ENCODE data around the gene CHST11. TPM values are rescaled to one million over a fixed set of nuclear protein-coding genes. Genes with fewer than 3 reads are reported as not detected.
A peak's percentile ranks its signal among the peaks of the same experiment; 100 is the strongest.

CHST11 gene
- total and polyA plus RNA-seq, 3 donors from 2014 or later = 5.1 to 36.9 (median 23.9) TPM

- Histone ChIP-seq H3K27ac (peak overlapping the region in 1 of 2 donors; percentile 15), H3K36me3 (ENCODE audit: low read depth, missing control alignments) (no peaks in the 10 kb centered on the region), H3K27me3 (no peaks in the 10 kb centered on the region), H3K9me3 (no peaks in the 10 kb centered on the region), H3K4me1 (peaks cover 22% of the 10 kb centered on the region), H3K4me3 (no peak overlapping the region)
- intact Hi-C loops (cut with DNase I; ENCODE audit: low total_unique reads) = no loop called here
- WGBS, 2 donors = 71 to 73% methylated on average over 3 of the region's 3 CpGs
- TF ChIP-seq POLR2A (IDR thresholded peaks at IDR 0.05) (no peak), CTCF (IDR thresholded peaks at IDR 0.05) (no peak)
- DNase-seq = no peak
Observed at GRCh38 chr12:104628831-104629135, 172.0 kb downstream of the CHST11 start.

DNA sequence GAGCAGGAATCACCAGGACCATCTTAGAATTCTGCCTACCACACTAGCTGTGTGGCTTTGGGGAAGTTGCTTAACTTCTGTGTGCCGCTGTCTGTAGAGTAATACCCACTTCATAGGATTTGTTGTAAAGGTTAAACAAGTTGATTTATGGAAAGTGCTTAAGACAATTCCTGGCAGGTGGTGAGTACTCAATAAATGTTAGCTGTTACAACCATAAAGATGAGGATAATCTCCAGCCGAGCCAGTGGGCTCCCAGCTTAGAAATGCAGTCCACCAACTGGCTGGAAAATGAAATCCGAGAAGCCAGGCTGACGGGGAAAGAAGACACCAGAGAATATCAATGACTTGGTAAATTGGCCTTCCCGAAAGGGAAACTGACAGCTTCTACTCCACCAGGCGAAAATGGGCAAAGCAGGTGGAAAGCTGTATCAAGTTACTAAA is 173.5 kb downstream of the CHST11 start:
- intact Hi-C loops (cut with DNase I; ENCODE audit: low total_unique reads) = no loop called here
- Histone ChIP-seq H3K4me1 (peaks cover 22% of the 10 kb centered on the region), H3K9me3 (no peaks in the 10 kb centered on the region), H3K4me3 (no peak overlapping the region), H3K27me3 (no peaks in the 10 kb centered on the region), H3K27ac (no peak overlapping the region), H3K36me3 (ENCODE audit: low read depth, missing control alignments) (no peaks in the 10 kb centered on the region)
- DNase-seq = no peak
- WGBS, 2 donors = 82 to 87% methylated on average over 6 of the region's 6 CpGs
- TF ChIP-seq CTCF (IDR thresholded peaks at IDR 0.05) (no peak), POLR2A (IDR thresholded peaks at IDR 0.05) (no peak)

DNA sequence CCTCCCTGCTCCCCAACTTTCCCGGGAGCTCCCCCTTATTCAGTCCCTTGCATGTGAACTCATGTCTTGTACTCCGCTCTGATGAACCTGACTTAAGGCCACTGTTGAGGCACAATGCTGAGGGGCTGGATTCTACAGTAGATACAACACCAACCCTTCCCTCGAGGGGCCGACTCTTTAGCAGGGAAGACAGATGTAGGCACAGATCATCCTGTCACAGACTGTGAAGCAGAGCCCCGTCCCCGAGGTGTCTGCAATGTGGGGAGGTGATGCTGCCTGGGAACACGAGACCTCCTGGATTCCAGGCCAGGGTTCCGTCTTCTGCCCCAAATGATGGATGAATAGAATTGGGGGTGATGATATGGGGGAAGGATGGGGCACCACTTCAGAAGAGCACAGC is 175.1 kb downstream of the CHST11 start:
- no peaks in the 10 kb centered on the region for H3K27me3 ChIP-seq
- intact Hi-C loops (cut with DNase I; ENCODE audit: low total_unique reads) = no loop called here
- WGBS, 2 donors = 96 to 100% methylated on average over 8 of the region's 8 CpGs
- H3K9me3 ChIP-seq = no peaks in the 10 kb centered on the region
- H3K4me1 ChIP-seq = peaks cover 16% of the 10 kb centered on the region
- no peak for DNase-seq
- no peaks in the 10 kb centered on the region for H3K36me3 ChIP-seq (ENCODE audit: low read depth, missing control alignments)
- no peak for TF ChIP-seq CTCF (IDR thresholded peaks at IDR 0.05)
- H3K4me3 ChIP-seq = no peak overlapping the region
- no peak overlapping the region for H3K27ac ChIP-seq

GRCh38 chr12:104632724-104633201 is 176.0 kb downstream of the CHST11 start:
- peak; percentile 50 for DNase-seq
- no peak overlapping the region for H3K4me3 ChIP-seq
- intact Hi-C loops (cut with DNase I; ENCODE audit: low total_unique reads) = no loop called here
- TF ChIP-seq CTCF (IDR thresholded peaks at IDR 0.05) (no peak), POLR2A (IDR thresholded peaks at IDR 0.05) (no peak)
- H3K9me3 ChIP-seq = no peaks in the 10 kb centered on the region
- no peaks in the 10 kb centered on the region for H3K36me3 ChIP-seq (ENCODE audit: low read depth, missing control alignments)
- WGBS, 2 donors = 31 to 41% methylated on average over 8 to 13 of the region's 13 CpGs
- peaks cover 15% of the 10 kb centered on the region for H3K4me1 ChIP-seq
- no peak overlapping the region for H3K27ac ChIP-seq
- no peaks in the 10 kb centered on the region for H3K27me3 ChIP-seq

DNA sequence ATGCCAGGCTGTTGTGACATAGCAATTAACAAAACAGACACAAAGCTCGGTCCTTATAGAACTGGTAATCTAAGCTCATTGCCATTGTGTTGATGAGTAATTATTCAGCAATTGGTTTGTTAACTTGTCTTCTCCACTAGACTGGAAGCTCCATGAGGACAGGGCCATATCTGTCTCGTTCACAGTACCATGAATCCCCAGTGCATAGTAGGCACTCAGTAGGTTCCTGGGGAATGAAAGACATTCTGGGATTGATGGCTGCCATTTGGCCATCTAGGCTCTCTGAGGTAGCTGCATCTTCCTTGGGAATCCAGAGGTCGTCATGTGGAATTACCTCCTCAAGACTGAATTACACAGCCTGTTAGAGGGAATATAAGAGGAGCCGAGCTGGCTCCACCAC is 177.3 kb downstream of the CHST11 start:
- Histone ChIP-seq H3K27ac (no peak overlapping the region), H3K27me3 (no peaks in the 10 kb centered on the region), H3K4me1 (peaks cover 7% of the 10 kb centered on the region), H3K36me3 (ENCODE audit: low read depth, missing control alignments) (no peaks in the 10 kb centered on the region), H3K9me3 (no peaks in the 10 kb centered on the region), H3K4me3 (no peak overlapping the region)
- no peak for DNase-seq
- 83 to 89% methylated on average over 4 of the region's 4 CpGs for WGBS, 2 donors
- intact Hi-C loops (cut with DNase I; ENCODE audit: low total_unique reads) = no loop called here
- TF ChIP-seq CTCF (IDR thresholded peaks at IDR 0.05) = no peak
- TF ChIP-seq POLR2A (IDR thresholded peaks at IDR 0.05) = no peak
